HG03108 (cell line): ENCODE data around the gene H6PD.

ENCODE experiments used
- ATAC-seq: cut with Tn5 transposase; IDR thresholded peaks from one replicate; pipeline ENCODE4 v1.9.1; 2021; ENCODE audit warnings: moderate library complexity; ENCODE audit not compliant: unreplicated experiment

The H6PD gene

DNA sequence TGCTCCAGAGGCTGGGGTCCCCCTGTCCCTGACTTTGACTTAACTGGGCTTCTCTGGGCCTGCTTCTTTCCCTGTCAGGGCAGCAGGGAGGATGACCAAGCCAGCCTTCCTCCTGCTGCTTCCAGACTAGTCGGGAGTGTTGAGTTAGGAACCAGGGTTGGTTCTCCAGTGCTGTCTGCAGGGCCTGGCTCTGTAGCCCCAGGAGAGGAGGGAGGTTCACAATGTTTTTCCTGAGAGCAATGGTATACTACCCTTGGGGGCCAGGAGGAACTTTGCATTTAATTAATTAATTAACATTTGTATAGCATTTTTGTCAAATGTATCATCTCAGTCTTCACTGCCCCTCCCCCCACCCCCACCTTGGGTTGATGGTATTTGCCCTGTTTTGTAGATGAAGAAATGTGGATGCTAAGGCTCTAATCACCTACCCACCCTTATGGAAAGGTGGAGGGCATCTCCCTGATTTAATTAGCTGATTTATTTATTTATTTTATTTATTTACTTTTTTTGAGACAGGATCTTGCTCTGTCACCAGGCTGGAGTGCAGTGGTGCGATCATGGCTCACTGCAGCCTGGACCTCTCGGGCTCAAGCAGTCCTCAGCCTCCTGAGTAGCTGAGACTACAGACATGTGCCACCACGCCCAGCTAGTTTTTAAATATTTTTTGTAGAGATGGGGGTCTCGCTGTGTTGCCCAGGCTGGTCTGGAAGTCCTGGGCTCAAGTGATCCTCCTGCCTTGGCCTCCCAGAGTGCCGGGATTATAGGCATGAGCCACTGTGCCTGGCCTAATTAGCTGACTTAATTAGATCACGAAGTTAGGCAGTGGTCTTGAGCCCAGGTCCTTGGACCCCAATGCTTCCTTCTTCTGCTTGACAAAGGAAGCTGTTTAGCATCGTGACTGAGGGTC is 6.6 kb downstream of the H6PD start:
- no peak for ATAC-seq

DNA sequence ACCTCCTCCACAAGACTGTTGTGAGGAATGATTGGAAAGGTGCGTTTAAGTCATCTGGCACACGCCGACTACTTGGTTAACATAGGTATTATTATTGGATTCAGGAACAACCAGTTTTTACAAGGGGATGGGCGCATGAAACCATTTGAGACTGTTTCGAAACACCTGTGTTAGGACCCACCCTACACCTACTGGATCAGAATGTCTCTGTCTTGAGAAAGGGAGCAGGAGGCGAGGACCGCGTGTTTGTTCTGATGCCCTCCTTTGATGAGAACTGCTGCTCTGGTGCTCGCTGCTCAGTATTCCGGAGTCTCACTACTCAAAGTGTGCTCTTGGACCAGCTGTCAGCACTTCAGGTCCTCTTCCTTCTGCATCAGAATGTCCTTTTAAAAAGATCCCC is 7.3 kb downstream of the H6PD start:
- ATAC-seq, result no peak

GRCh38 chr1:9242338-9242969 is 7.9 kb downstream of the H6PD start:
- ATAC-seq, result no peak

DNA sequence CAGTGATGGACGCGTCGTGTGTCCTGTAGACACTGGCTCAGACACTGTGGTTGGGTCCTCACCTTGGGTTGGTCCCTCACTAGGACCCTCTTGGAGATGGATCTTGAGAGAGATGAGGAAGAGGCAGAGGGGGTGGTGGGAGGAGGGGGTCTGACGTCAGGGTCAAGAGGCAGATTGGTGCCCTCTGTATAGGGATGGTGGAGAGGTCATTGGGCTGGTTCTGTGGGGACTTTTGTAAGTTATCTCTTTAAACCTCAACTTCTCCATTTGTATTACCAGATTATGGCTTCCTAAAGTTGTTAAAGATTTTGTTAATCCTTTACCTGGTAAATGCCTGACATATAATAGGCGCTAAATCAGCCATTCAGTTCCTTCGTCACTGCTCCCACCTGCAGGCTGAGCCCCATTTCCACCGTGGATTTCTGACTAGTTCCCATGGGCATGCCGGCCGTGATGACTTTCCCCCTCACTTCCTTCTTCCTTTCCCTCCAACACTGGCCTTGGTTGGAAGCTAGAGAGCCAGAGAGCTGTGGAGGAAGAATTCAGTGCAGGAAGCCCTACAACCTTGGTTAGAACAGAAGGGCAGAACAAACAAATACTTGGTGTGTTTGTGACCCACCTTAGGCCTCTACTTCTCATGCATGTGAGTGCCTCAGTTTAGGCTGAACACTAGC is 8.6 kb downstream of the H6PD start:
- no peak for ATAC-seq

DNA sequence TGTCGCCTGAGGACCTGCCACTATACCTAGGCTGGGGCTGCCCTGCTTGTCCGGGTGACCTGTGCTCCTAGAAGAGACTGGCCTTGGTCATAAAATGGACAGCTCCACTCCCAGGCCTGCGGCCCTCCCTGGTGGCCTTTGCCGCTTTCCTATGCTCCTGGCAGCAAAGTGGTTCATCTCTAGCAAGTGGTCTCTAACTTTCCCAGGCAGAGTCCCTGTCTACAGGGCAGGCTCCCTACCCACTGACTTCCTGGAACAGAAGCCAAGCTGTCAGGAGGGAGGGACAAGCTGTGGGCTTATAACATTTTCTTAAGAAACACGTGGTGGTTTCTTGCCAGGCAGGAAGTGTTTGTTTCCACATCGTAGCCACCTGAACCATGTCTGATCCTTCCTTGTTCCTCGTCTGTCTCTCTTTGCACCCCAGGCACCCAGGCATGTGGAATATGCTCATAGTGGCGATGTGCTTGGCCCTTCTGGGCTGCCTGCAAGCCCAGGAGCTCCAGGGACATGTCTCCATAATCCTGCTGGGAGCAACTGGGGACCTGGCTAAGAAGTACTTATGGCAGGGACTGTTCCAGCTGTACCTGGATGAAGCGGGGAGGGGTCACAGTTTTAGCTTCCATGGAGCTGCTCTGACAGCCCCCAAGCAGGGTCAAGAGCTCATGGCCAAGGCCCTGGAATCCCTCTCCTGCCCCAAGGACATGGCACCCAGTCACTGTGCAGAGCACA is 10.1 kb downstream of the H6PD start:
- ATAC-seq, result no peak

DNA sequence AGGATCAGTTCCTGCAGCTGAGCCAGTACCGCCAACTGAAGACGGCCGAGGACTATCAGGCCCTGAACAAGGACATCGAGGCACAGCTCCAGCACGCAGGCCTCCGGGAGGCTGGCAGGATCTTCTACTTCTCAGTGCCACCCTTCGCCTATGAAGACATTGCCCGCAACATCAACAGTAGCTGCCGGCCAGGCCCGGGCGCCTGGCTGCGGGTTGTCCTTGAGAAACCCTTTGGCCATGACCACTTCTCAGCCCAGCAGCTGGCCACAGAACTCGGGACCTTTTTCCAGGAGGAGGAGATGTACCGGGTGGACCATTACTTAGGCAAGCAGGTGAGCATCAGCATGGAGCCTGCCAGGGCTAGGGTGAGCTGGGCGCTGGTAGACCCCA is 10.7 kb downstream of the H6PD start:
- no peak for ATAC-seq

DNA sequence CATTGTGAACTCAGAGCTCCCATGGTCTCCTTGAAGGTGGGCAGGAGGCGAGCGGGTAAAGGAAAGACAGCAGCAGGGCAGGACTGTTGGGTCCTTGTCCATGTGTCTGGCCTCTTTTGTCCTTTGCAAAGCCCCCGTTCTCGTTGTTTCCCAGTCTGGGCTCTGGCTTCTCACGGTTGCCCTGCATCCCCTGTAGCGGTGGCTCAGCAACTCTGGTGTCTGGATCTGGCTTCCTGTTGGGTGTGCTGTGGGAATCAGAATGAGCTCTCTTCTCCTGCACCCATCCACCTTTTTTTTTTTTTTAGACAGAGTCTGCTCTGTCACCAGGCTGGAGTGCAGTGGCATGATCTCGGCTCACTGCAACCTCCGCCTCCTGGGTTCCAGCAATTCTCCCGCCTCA is 11.1 kb downstream of the H6PD start:
- no peak for ATAC-seq

GRCh38 chr1:9246215-9246614 is 11.6 kb downstream of the H6PD start:
- no peak for ATAC-seq

GRCh38 chr1:9246841-9247785 is 12.5 kb downstream of the H6PD start:
- no peak for ATAC-seq

DNA sequence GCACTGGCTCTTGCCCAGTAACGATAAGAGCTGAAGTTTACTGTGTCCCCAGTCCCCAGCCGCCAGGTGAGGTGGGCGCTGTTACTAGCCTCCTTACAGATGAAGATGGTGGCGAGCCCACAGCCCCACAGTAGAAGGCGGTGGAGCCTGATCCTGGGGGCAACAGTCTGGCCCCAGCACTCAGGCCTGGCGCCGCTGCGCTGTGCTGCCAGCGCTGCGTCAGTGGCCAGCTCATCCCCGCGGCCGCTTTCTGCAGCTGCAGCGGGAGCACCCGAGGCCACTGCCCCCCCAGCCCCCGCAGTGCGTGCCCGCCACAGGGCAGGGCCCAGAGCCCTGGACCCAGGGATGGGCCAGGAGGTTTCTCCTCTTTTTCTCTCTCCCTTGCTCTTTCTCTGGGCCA is 13.3 kb downstream of the H6PD start:
- no peak for ATAC-seq

- ATAC-seq, result no peak
These were observed 14.0 kb downstream of the H6PD start for GRCh38 chr1:9248341-9249262.

GRCh38 chr1:9249263-9249533 is 14.6 kb downstream of the H6PD start:
- no peak for ATAC-seq

DNA sequence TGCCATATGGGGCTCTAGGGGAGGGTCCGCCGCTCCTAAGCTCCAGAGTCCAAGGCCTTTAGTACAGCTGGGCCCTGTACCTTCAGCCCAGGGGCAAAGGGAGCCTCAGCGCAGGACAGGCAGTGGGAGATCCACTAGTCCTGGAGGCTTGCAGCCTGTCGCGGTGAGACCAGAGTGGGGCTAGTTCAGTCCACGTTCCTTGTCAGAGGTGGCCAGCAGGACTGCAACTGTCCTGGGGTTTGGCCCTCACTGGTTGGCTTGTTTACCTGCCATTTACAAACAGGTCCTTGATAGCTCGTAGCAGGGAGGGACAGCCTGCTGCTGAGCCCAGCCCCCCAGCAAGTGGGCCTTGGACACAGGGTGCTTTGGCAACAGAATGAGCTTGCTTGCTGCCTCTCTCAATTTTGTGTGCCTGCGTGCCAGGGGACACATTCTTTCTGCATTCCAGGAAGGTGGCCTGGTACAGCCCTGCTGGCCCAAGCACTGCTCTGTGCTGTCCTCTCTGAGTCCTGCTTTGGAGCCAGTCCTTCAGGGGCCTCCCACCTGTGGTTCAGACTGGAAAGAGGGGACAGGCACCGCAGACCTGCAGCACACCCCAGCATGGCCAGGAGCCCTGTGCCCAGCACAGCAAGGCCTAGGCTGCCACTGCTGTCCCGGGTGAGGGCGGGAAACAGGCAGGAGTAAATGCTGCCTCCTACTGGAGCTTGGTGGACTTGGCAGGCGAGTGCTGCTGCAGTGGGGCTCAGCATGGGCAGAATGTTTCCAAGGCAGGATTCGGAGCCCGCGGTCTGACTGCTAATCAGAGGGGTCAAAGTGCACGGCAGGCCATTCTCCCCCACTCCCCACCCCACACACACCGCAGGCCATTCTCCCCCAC is 15.2 kb downstream of the H6PD start:
- ATAC-seq, result no peak

DNA sequence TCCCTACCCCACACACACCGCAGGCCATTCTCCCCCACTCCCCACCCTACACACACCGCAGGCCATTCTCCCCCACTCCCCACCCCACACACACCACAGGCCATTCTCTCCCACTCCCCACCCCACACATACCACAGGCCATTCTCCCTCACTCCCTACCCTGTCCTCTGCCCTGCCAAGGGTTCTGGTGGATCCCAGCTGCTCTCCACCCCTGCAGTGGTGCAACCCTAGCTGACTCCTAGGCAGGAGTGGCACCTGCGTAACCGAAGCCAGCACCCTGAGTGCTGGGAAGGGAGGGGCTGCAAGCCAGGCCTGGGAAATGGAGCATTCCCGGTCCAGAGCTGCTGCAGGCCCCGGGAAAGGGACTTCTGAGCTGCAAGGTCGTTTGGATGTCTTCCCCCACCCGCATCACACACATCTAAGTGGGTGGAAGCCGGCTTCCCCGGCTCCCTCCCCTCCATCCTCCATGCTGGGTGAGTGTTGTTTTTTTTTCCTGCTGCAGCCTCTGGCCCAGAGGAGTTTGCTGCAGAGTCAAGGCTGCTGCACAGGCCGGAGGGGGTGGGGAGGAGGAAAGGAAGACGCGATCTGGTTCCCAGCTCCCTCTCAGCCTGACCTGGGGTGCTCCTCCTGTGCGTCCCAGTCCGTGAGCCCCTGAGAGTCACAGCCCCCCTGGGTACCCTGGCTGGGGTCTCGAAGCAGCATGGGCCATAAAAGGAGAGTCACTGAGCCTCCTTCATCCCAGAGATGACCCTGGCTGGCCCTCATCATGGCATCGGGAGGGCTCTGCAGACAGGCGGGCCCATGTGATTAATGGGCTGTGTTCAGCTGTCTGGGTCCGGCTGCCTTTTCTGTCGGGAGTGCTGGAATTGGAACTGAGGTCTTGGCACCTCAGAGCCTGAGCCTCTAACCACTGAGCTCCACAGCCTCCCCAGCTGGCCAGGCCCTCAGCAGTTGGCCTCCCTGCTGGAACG is 16.1 kb downstream of the H6PD start:
- no peak for ATAC-seq

GRCh38 chr1:9251501-9251900 is 16.9 kb downstream of the H6PD start:
- ATAC-seq, result no peak

GRCh38 chr1:9253004-9253403 is 18.4 kb downstream of the H6PD start:
- ATAC-seq, result no peak

DNA sequence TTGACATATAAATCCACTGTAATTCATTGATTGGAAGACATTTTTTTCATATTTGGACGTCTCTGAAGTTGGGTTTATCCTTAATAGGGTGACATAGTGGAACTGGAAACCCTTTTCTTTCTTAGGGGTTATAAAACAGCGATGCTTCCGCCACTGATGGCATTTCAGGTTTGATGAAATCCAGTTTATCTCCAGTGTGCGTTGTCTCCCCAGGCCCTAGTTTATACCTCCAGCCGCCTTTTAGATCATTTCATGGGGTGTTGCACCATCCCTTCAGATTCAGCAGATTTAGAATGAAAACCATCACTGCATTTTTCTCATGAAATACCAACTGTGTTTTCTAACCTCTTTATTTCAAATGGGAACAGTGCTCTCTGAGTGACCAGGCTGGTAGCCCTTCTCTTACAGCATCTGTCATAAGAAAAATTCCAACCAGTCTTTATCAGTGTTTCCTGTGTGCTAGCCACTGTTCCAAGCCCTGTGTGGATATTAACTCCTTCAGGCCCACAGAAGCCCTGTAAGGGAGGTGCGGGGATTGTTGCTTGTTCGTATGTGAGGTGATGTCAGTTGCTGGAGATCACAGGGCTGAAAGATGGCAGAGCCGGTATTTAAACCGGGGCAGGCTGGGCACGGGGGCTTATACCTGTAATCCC is 19.0 kb downstream of the H6PD start:
- no peak for ATAC-seq
